Ascending aorta (tissue), 2 donors: ENCODE data around the gene ETV6. TPM values are rescaled to one million over a fixed set of nuclear protein-coding genes. Genes with fewer than 3 reads are reported as not detected.

Source experiments
- DNase-seq, 2 donors: peaks; one replicate each; pipeline ENCODE4 v3.0.0-alpha.2; 2019; ENCODE audit warnings: low spot score in 2 of 2
- H3K27ac ChIP-seq, 2 donors: fragments of 200-600 bp; sonication (generic); one replicate each; pipeline ENCODE4 v1.5.1; 2016 to 2017; ENCODE audit warnings: mild to moderate bottlenecking in 1 of 2
- H3K27me3 ChIP-seq: fragments of 200-600 bp; sonication (generic); one replicate; pipeline ENCODE4 v1.5.1; 2017
- H3K36me3 ChIP-seq, 2 donors: fragments of 200-600 bp; sonication (generic); one replicate each; pipeline ENCODE4 v1.5.1; 2016
- H3K4me1 ChIP-seq, 2 donors: fragments of 200-600 bp; sonication (generic); one replicate each; pipeline ENCODE4 v1.5.1; 2016 to 2017; ENCODE audit warnings: mild to moderate bottlenecking in 1 of 2
- H3K4me3 ChIP-seq, 2 donors: fragments of 200-600 bp; sonication (generic); one replicate each; pipeline ENCODE4 v1.5.1; 2016 to 2017; ENCODE audit warnings: mild to moderate bottlenecking in 1 of 2
- H3K9me3 ChIP-seq, 2 donors: fragments of 200-600 bp; sonication (generic); one replicate each; pipeline ENCODE4 v1.5.1; 2016
- CTCF ChIP-seq, 3 experiments: fragments of 200-600 bp in 2 of 3; fragments of 450-650 bp in 1 of 3; sonication (generic) in 2 of 3; IDR thresholded peaks; one replicate each; pipeline ENCODE4 v1.5.1; 2016 to 2019; ENCODE audit warnings: antibody characterized with exemption in 3 of 3, mild to moderate bottlenecking in 1 of 3, moderate library complexity in 1 of 3
- intact Hi-C: fragments of 100-400 bp; cut with DNase I; formaldehyde crosslinking; loops from one replicate; pipeline ENCODE4 v1.15.1; 2023
- total RNA-seq: library from RNA; depleted of rRNA; stranded (reverse); fragments of >200 nt; gene quantifications from one replicate; pipeline ENCODE4 v1.1.0, GENCODE V29; 2016

Gene ETV6
- total RNA-seq, 1 donor from 2014 or later, result 21.6 TPM

- H3K27me3 ChIP-seq, result no peaks in the 10 kb centered on the region
- peaks cover 25 to 62% of the 10 kb centered on the region in 2 donors for H3K4me1 ChIP-seq
- no peaks in the 10 kb centered on the region for H3K9me3 ChIP-seq
- peak overlapping the region in 1 of 2 donors; percentile 56 for H3K27ac ChIP-seq
- DNase-seq, result no peak
- H3K4me3 ChIP-seq, result peak overlapping the region in 1 of 2 donors; percentile 24
- intact Hi-C loops, result loop anchor here (2.0 kb wide), 1 partner anchor 30 kb away; no protein-coding TSS in a partner anchor
- no peak for TF ChIP-seq CTCF (IDR thresholded peaks at IDR 0.05)
- H3K36me3 ChIP-seq, result peaks cover 0 to 3% of the 10 kb centered on the region in 2 donors
Observed at GRCh38 chr12:11662369-11662768, 12.9 kb downstream of the ETV6 start.

- H3K27ac ChIP-seq, result peak overlapping the region; percentile 7 to 56
- no peaks in the 10 kb centered on the region for H3K9me3 ChIP-seq
- DNase-seq, result no peak
- H3K27me3 ChIP-seq, result no peaks in the 10 kb centered on the region
- no peak for TF ChIP-seq CTCF (IDR thresholded peaks at IDR 0.05)
- H3K4me3 ChIP-seq, result peak overlapping the region in 1 of 2 donors; percentile 24
- H3K4me1 ChIP-seq, result peaks cover 24 to 55% of the 10 kb centered on the region in 2 donors
- intact Hi-C loops, result loop anchor here (2.0 kb wide), 1 partner anchor 30 kb away; no protein-coding TSS in a partner anchor
- peaks cover 0 to 3% of the 10 kb centered on the region in 2 donors for H3K36me3 ChIP-seq
Observed at GRCh38 chr12:11663130-11663529, 13.7 kb downstream of the ETV6 start.

- no peaks in the 10 kb centered on the region for H3K9me3 ChIP-seq
- no peak for TF ChIP-seq CTCF (IDR thresholded peaks at IDR 0.05)
- H3K4me3 ChIP-seq, result no peak overlapping the region
- DNase-seq, result no peak
- H3K27me3 ChIP-seq, result no peaks in the 10 kb centered on the region
- peaks cover 0 to 3% of the 10 kb centered on the region in 2 donors for H3K36me3 ChIP-seq
- H3K4me1 ChIP-seq, result peaks cover 17 to 50% of the 10 kb centered on the region in 2 donors
- intact Hi-C loops, result no loop called here
- H3K27ac ChIP-seq, result peak overlapping the region in 1 of 2 donors; percentile 56
Observed at GRCh38 chr12:11664101-11664500, 14.6 kb downstream of the ETV6 start.

GRCh38 chr12:11666131-11667050 is 16.9 kb downstream of the ETV6 start:
- Histone ChIP-seq H3K36me3 (peaks cover 0 to 3% of the 10 kb centered on the region in 2 donors), H3K27ac (peak overlapping the region in 1 of 2 donors; percentile 36), H3K4me3 (no peak overlapping the region), H3K9me3 (no peaks in the 10 kb centered on the region), H3K27me3 (no peaks in the 10 kb centered on the region), H3K4me1 (peaks cover 15 to 46% of the 10 kb centered on the region in 2 donors)
- TF ChIP-seq CTCF (IDR thresholded peaks at IDR 0.05), result no peak
- intact Hi-C loops, result no loop called here
- DNase-seq, result no peak

GRCh38 chr12:11667171-11667570 is 17.7 kb downstream of the ETV6 start:
- H3K4me3 ChIP-seq, result no peak overlapping the region
- DNase-seq, result no peak
- peaks cover 0 to 3% of the 10 kb centered on the region in 2 donors for H3K36me3 ChIP-seq
- no peak for TF ChIP-seq CTCF (IDR thresholded peaks at IDR 0.05)
- no peaks in the 10 kb centered on the region for H3K27me3 ChIP-seq
- peaks cover 7 to 47% of the 10 kb centered on the region in 2 donors for H3K4me1 ChIP-seq
- intact Hi-C loops, result no loop called here
- H3K27ac ChIP-seq, result no peak overlapping the region
- no peaks in the 10 kb centered on the region for H3K9me3 ChIP-seq
